Measurements from ENCODE around the gene OTOP2.

The OTOP2 gene, protein sequence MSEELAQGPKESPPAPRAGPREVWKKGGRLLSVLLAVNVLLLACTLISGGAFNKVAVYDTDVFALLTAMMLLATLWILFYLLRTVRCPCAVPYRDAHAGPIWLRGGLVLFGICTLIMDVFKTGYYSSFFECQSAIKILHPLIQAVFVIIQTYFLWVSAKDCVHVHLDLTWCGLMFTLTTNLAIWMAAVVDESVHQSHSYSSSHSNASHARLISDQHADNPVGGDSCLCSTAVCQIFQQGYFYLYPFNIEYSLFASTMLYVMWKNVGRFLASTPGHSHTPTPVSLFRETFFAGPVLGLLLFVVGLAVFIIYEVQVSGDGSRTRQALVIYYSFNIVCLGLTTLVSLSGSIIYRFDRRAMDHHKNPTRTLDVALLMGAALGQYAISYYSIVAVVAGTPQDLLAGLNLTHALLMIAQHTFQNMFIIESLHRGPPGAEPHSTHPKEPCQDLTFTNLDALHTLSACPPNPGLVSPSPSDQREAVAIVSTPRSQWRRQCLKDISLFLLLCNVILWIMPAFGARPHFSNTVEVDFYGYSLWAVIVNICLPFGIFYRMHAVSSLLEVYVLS

DNA sequence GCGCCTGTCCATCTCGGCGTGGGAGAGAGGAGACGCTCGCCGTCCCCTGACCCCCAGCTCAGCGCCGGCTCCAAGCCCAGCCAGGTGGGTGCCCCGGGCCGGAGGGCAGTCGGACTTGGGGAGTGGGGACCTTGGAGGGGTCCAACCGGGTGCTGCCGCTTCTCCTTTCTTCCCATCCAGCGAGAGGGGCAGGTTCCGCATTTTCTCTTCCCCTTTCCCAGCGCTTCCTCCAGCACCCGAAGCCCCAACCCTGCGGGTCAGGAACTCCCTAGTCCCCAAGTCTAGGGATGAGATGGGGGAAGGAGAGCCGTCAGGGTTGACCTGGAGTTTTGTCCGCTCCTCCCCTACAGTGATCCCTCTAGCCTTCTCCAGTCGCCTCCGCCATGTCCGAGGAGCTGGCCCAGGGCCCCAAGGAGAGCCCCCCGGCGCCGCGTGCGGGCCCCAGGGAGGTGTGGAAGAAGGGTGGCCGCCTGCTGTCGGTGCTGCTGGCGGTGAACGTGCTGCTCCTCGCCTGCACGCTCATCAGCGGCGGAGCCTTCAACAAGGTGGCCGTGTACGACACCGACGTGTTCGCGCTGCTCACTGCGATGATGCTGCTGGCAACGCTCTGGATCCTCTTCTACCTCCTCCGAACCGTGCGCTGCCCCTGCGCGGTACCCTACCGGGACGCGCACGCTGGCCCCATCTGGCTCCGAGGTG is at the start of gene OTOP2:
TSS of gene OTOP2 (plus strand) at position 24 of the 699 bp plus-strand sequence. CDS start at position 384, 360 bp downstream.
- FAIRE-seq: no peak

GRCh38 chr17:74874615-74875037 is 49.4 kb upstream of the OTOP2 start:
- no peak for FAIRE-seq

DNA sequence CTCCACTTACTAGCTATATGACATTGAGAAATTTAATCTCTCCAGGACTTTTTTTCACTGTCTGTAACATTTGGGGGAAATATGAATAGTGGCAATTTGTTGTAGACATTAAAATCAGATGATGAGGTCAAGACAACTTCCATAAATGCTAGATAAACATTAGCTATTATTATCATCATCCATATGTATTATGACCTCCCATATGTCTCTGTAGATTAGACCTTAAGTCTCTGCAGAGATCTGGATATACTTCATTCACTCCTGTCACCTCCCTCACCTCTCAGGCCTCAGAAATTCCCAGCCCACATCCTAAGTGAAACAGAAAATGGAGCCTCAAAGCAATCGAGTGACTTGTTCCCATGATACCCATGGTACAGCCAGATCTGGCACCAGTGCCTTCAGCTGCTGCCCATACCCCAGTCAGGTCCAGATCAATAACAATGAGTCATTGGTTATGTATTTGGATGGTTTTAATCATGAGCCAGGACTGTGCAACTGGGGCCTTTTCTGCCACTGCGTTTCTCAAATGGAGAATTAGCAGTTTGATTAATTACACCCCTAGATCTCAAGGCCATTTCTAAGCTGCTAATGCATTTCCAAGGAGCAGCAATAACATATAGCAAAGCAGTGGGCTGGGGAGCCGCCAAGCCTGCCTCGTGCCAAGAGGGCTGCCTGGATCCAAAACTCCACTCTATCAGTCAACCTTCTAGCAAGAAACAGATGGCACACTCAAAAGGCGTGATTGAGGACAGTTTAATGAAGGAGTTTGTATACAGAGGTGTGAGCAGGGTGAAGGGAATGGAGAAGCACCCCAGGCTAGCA is 48.7 kb upstream of the OTOP2 start:
- FAIRE-seq: no peak

- no peak for FAIRE-seq
These were observed 48.0 kb upstream of the OTOP2 start for GRCh38 chr17:74875977-74876593.

- FAIRE-seq: no peak
These were observed 46.2 kb upstream of the OTOP2 start for GRCh38 chr17:74877592-74878548.

DNA sequence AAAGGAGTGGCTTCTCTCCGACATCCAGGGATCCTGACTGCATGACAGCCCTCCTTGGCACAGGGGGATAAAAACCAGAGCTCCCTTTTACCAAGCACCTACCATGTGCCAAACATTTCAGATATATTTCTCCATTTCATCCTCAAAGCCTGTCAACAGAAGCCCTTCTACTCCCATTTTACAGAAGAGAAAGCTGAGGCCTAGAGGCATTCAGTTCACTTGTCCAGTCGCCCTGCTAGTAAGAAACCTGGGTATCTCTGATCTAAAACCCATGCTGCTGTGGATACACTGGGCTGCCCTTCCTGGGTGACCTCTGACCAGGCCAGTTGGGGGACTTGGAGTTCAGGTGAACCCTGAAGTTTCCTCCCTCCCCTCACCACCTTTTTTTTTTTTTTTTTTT is 45.4 kb upstream of the OTOP2 start:
- no peak for FAIRE-seq

GRCh38 chr17:74879308-74879707 is 44.8 kb upstream of the OTOP2 start:
- FAIRE-seq: no peak

DNA sequence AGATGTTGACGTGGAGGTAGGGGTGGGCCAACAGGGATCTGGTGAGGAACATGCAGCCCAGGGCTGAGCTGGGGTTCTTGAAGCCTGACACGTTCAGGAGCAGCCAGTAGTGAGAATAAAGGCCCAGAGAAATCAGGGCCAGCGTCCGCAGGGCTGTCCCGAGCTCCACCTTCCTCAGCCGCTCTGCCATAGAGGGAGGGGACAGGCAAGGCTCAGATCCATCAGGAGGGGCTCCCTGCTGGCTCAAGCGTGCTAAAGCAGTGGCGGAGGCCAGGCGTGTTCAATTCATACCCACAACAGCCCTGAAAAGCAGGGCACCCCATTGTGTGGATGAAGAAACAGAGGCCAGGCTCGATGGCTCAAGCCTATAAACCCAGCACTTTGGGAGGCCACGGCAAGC is 43.0 kb upstream of the OTOP2 start:
- no peak for FAIRE-seq

DNA sequence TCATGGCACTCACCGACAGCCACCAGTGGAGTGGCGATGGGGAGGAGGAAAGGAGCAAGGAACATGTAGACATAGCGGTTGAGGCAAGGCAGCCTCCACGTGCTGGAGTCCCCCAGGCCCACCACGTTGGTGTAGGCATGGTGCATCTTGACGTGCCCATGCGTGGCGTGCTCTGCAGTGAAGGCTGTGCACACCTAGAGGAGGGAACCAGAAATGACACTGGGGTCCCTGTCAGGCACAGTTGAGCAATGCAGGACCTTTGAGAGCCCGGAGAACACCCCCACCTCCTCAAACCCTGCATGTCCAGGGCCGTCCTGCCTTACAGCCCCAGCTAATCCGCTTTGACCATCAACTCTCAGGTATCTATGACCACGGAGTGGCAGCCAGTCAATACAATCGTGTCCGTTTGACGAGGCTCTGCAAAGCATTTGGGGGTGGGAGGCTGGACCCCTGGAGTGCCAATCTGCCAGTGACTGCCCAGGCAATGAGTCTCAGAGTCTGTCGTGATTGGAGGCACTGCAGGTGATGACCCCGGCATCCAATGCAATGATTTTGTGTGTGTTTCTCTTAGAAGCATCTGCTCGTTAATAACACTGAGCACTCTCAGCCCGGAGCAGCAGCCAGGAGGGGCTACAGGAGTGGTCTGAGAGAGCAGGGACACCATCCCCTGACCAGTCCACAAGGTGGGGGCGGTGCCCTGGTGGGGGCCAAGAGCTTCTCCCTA is 41.4 kb upstream of the OTOP2 start:
- no peak for FAIRE-seq

GRCh38 chr17:74883241-74883745 is 40.8 kb upstream of the OTOP2 start:
- no peak for FAIRE-seq

GRCh38 chr17:74888469-74888868 is 35.6 kb upstream of the OTOP2 start:
- no peak for FAIRE-seq

DNA sequence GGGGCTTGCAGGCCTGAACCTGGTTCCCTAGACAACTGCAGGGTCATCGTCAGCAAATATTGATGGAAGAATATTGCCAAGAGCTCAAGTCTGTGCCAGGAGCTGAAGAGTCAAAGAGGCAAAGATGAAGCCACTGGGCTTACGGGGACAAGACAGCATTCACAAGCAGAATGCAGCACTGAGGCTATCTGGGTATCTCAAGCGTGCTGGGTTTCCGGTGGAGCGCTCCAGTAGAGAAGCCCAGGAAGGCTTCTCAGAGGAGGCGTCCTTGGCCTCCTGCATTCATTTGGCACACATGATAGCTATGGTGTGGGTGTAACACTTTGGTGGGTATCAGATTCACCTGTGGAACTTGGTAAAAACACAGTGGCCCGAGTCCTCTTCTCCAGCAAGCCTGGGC is 33.5 kb upstream of the OTOP2 start:
- FAIRE-seq: no peak

GRCh38 chr17:74892013-74892841 is 31.8 kb upstream of the OTOP2 start:
- FAIRE-seq: no peak

- no peak for FAIRE-seq
These were observed 30.8 kb upstream of the OTOP2 start, which contains the start of gene FADS6 for GRCh38 chr17:74892974-74893911. TSS of gene FADS6 (minus strand) at chr17:74893633. CDS start at chr17:74893595, 38 bp downstream.

GRCh38 chr17:74893936-74894671 is 30.0 kb upstream of the OTOP2 start:
- FAIRE-seq: no peak

- FAIRE-seq: no peak
These were observed 25.6 kb upstream of the OTOP2 start for GRCh38 chr17:74898376-74898946.

DNA sequence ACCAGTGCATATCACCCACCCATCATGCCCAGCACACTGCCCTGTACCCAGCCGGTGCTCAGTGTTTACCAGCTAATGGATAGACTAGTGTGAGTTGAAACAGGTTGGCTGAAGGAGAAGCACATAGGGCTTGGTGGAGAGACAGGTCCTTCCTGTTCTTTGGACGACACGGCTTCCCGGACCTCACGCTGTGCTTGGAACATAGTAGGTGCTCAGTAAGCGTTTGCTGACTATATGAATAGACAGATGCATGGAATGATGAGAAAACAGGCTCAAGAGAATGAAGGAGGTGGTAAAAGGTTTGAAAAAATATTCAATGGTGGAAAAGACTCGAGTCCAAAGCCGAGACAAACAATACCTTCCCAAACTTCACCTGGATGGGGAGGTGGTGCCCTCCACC is 23.9 kb upstream of the OTOP2 start:
- FAIRE-seq: no peak

Measured in TTC549 (cell line).